GM21717 (cell line): ENCODE results near the gene WDR18.

ENCODE experiments used
- ATAC-seq: cut with Tn5 transposase; IDR thresholded peaks from one replicate; pipeline ENCODE4 v1.9.1; 2021; ENCODE audit warnings: mild to moderate bottlenecking, moderate library complexity; ENCODE audit not compliant: unreplicated experiment

WDR18 gene

GRCh38 chr19:964116-964520, 20.0 kb upstream of the WDR18 start:
- no peak for ATAC-seq

GRCh38 chr19:964761-965694, 19.1 kb upstream of the WDR18 start:
- ATAC-seq, result no peak

DNA sequence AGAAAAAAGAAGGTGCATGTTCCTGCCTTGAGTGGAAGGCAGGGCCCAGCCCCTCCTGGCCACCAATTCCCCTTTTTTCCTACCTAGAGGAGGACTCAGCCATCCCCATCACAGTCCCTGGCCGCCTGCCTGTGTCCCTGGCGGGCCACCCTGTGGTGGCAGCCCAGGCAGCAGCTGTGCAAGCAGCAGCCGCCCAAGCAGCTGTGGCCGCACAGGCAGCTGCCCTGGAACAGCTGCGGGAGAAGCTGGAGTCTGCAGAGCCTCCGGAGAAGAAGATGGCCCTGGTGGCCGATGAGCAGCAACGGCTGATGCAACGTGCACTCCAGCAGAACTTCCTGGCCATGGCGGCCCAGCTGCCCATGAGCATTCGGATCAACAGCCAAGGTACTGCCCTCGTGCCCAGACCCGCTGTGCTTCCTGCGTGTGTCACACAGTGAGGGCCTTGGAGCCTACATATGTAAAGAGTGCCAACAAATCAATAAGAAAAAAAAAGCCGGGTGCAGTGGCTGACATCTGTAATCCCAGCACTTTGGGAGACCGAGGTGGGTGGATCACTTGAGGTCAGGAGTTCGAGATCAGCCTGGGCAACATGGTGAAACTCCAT, 17.6 kb upstream of the WDR18 start:
- no peak for ATAC-seq

GRCh38 chr19:970695-971094, 13.4 kb upstream of the WDR18 start:
- no peak for ATAC-seq

- ATAC-seq, result no peak
Observed at GRCh38 chr19:971795-972194, 12.3 kb upstream of the WDR18 start.

DNA sequence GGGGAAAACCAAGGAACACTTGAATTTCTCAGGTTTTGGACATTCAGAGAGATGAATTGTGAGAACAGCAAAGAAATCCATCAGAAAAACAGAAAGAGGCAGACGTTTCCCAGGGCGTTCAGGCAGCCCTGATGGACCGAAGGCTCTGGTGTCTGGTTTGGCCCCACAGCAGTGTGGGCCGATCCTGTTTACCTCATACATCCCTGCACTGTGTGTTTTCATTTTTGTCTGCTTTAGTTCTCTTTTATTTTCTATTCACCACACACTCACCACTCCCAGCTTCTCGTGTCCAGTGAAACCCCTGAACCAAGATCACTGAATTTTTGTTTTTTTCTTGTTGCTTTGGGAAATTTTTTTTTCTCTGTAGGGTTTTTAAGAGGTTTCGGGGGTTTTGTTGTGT, 11.9 kb upstream of the WDR18 start:
- no peak for ATAC-seq

DNA sequence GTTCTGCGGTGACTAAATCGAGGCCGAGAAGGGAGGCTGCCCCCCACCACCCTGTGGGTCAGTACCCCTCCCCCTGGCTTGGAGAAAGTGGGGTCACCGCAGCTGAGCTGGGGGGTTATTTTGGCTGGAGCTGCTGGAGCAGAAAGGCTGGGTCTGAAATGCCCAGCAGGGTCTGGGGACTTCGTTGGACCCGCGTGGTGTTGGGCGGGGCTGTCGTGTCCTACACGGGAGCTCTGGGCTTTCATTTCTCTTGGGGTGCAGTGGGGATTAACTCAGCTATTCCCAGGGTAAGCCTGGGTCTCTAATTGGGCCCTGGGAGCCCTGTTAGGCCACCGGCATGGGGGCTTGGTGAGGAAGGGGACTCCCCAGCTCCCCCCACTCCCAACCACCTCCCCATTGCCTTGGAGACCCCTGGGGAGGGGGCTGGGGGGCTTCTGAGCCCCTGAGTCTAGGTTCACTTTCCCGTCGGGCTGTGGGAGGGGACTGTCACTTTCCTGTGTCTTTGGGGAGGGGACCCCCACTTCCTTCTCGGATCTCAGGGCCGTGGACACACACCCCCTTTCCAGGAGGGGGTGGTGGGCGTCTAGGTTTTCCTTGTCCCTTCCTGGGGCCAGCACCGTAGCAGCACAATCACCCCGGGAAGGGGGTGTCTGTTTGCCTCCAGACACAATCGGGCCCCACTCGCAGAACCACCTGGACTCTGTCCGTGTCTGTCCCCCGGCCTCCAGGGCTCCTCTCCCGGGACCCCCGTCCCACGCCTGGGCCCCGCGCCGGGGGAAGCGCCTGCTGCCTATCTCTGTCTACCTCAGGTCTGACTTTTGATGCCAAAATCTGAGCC, 10.2 kb upstream of the WDR18 start:
- no peak for ATAC-seq

DNA sequence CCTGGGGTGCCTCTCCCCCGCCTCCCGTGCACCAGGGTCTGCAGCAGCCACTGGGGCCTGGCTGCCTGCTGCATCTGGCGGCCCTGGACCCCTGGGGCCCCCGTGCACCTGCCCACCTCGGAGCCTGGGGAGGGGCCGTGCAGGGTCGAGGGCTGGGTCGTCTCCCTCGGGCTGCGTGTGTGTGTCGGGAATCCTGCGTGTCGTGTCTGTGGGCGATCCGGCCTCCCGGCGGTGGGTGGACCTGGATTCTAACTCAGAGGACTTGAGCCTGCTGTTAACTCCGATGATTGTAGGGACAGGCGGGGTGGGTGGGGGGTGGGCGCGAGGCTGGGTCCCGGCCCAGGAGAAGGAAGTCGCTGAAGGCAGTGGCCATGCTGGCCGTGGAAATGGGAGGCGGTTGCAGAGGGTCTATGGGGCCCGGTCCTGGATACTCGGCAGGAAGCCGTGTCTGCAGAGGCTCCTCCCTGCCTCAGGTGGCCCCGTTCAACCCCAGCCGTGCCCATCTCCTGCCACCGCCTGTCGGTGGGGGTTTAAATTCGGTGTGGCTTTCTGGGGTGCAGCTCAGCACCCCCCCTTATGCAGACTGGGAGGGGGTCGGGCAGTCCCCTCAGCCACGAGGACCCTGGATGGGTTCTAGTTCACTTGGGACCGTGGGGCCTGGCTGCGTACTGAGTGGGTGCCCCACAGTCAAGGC, 9.4 kb upstream of the WDR18 start:
- no peak for ATAC-seq

- no peak for ATAC-seq
Observed at GRCh38 chr19:976476-976875, 7.7 kb upstream of the WDR18 start.

GRCh38 chr19:977058-977464, 7.1 kb upstream of the WDR18 start:
- ATAC-seq, result no peak

- ATAC-seq, result no peak
Observed at GRCh38 chr19:979318-979741, 4.8 kb upstream of the WDR18 start.

DNA sequence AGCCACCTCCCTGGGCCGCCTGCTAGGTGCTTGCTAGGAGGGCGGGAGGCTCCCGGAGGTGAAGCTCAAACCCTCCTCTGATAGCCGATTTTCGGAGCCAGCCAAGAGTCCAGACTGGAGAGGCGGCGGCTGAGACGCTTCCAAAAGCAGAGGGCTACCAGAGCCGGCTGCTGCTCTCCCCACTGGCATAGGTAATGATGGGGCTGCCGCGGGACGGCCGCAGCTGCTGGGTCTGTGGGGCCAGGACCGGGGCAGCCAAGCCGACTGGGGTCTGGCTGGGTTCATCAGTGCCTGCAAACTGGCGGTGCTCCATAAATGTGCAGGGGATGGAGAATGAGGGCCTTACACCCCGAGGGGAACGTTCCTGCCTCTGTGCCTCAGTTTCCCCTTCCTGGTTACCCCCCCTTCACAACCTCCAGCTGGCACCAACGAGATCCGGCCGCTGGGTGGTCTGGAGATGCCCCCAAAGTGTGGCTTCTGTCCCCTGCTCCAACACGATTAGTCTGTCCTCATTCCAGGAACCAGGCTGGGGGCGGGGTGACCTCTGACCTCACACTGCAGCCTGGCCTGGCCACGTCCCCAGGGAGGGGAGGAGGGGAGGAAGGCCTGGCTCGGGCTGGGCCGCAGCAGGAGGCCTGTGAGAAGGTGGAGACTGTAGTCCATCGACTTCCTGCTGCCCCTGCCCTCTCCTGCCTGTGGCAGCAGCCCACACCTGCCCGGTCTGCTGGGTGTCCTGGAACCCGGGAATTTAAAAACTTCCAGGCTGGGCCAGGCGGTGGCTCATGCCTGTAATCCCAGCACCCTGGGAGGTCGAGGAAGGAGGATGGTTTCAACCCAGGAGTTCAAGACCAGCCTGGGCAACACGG, 3.8 kb upstream of the WDR18 start:
- no peak for ATAC-seq

DNA sequence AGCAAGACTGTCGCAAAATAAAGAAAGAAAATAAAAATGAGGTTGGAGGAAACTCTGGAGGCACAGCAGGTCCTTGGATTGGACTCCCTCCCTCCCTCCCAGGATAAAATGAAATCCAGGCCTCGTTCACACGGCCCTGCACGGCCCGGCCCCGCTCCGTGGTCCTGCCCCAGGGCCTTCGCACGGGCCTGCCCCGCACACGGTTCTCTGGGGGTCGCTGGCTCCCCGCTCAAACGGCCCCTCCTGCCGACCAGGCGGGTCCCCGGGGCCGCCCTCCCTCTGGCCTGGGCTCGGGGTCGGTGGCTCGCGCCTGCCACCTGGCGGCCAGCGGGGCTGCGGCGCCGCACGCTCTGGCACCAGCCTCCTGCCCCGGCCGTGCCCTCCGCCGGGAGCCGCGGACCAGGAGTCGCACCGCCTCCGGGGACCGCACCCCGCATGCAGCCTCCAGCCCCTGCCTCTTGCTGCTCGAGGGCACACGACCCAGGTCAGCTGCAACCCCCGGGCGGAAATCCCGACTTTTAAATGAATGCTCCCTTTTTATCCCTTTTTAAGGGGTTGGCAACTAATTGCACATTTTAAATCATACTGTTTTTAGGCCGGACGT, 1.5 kb upstream of the WDR18 start:
- ATAC-seq, result no peak

DNA sequence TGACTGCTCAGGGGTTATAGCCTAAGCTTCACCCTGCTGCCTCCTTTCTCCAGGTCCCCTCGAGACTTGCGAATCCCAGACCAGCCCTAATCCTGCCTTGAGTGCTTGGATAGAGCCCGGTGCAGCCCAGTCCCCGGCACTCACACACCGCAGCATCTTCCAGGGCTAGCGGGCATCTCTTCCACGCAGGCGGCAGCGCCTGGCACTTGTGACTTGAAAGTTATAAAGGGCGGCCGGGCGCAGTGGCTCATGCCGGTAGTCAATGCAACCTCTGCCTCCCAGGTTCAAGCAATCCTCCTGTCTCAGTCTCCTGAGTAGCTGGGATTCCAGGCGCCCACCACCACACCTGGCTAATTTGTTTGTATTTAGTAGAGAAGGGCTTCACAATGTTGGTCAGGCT, 1.9 kb downstream of the WDR18 start:
- ATAC-seq, result no peak

GRCh38 chr19:988081-988480, 3.9 kb downstream of the WDR18 start:
- no peak for ATAC-seq

DNA sequence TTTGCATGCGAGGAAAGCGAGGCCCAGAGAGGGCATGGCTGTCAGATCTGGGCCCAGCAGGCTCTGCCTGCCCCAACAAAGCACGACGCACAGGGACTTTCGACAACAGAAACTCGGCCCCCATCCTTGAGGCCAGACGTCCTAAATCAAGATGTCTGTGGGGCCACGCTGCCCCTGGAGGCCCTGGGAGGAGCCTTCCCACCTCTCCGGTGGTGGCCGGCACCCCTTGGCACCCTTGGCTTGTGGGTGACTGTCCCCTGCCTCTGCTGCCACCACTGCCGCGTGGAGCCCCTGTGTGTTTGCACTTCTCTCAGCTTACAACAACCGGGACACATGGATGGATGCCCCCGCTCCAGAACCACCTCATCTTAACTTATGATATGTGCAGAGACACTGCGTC, 4.4 kb downstream of the WDR18 start:
- ATAC-seq, result no peak

- no peak for ATAC-seq
Observed at GRCh38 chr19:989381-990081, 5.4 kb downstream of the WDR18 start.

DNA sequence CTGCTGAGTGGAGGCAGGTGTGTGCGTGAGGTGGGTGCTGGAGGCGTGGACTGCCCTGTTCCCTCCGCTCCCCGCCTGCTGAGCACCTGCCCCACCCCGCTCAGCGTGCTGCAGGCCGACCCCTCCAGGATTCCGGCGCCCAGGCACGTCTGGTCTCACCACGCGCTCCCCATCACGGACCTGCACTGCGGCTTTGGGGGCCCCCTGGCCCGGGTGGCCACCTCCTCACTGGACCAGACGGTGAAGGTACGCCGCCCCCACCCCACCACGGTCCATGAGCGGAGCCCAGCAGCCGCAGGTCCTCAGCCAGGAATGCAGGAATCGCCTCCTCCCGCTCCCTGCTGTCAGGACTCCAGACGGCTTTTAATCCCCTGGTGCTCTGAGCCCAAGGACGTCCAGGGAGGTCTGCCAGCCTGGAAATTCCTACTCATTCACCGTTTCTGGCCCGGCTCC, 6.0 kb downstream of the WDR18 start:
- no peak for ATAC-seq

- ATAC-seq, result no peak
Observed at GRCh38 chr19:990746-991145, 6.6 kb downstream of the WDR18 start.
